H1 (cell line): ENCODE measurements around the gene FBXL14. TPM values are rescaled to one million over a fixed set of nuclear protein-coding genes. Genes with fewer than 3 reads are reported as not detected.

Experiments
- CTCF ChIA-PET: fragments of 300-600 bp; sonication (Branson Sonifier 250); formaldehyde crosslinking; loops from one replicate; lab custom pipeline; 2021; ENCODE audit not compliant: partially characterized antibody; lab: Charles Lee
- POLR2A ChIA-PET: fragments of 300-600 bp; sonication (Branson Sonifier 250); formaldehyde crosslinking; loops from one replicate; lab custom pipeline; 2021; ENCODE audit warnings: inconsistent platforms; ENCODE audit not compliant: partially characterized antibody; lab: Charles Lee
- DNase-seq, 2 experiments: peaks; one replicate each; pipeline versions ENCODE4 v3.0.0 to v3.0.0-alpha.2; 2010 to 2022; ENCODE audit warnings: low spot score in 2 of 2, low read depth in 1 of 2, mixed read lengths in 1 of 2
- FAIRE-seq: peaks from 2 replicates; lab custom pipeline; 2011; peaks lifted over from hg19 to GRCh38; lab: Jason Lieb, UNC
- H2AFZ ChIP-seq: 2 replicates; pipeline ENCODE4 v1.8.1; 2012; ENCODE audit warnings: low read length, inconsistent platforms
- H2AK5ac ChIP-seq: 2 replicates; pipeline ENCODE4 v1.6.1; 2013; ENCODE audit warnings: low read depth, low read length
- H2BK120ac ChIP-seq: replicated peaks from 2 replicates; pipeline ENCODE3; 2013; ENCODE audit warnings: low read depth, low read length, inconsistent platforms
- H2BK12ac ChIP-seq: 2 replicates; pipeline ENCODE4 v1.6.1; 2013; ENCODE audit warnings: low read depth, low read length
- H2BK15ac ChIP-seq: 2 replicates; pipeline ENCODE4 v1.6.1; 2013; ENCODE audit warnings: low read length
- H2BK20ac ChIP-seq: 2 replicates; pipeline ENCODE4 v1.6.1; 2013; ENCODE audit warnings: low read length
- H2BK5ac ChIP-seq: 2 replicates; pipeline ENCODE4 v1.6.1; 2013; ENCODE audit warnings: low read depth, low read length
- H3K14ac ChIP-seq: 2 replicates; pipeline ENCODE4 v1.6.1; 2013; ENCODE audit warnings: inconsistent platforms; ENCODE audit not compliant: insufficient read length
- H3K18ac ChIP-seq: 2 replicates; pipeline ENCODE4 v1.6.1; 2013; ENCODE audit warnings: low read length; ENCODE audit errors: extremely low read depth
- H3K23ac ChIP-seq: 2 replicates; pipeline ENCODE4 v1.6.1; 2013; ENCODE audit warnings: inconsistent platforms; ENCODE audit not compliant: insufficient read length
- H3K23me2 ChIP-seq: 2 replicates; pipeline ENCODE4 v1.6.1; 2013; ENCODE audit warnings: low read depth, low read length
- H3K27ac ChIP-seq: 2 replicates; pipeline ENCODE4 v1.6.1; 2011; ENCODE audit warnings: low read depth, low read length, inconsistent platforms
- H3K27me3 ChIP-seq, 4 experiments: replicated peaks in 1 of 4; 1 replicate in 1 of 4; 2 replicates in 3 of 4; pipeline versions ENCODE4 v1.6.1 to v1.8.1; 2011 to 2013; ENCODE audit warnings: low read length in 3 of 4, mild to moderate bottlenecking in 3 of 4, inconsistent platforms in 2 of 4, mixed read lengths in 2 of 4, moderate library complexity in 1 of 4; ENCODE audit not compliant: control insufficient read depth in 3 of 4, insufficient read depth in 3 of 4; ENCODE audit errors: extremely low read depth in 1 of 4
- H3K36me3 ChIP-seq, 4 experiments: 2 replicates each; pipeline versions ENCODE4 v1.6.1 to v1.8.1; 2011 to 2013; ENCODE audit warnings: mild to moderate bottlenecking in 4 of 4, low read length in 3 of 4, moderate library complexity in 2 of 4, control low read depth in 1 of 4, inconsistent platforms in 1 of 4; ENCODE audit not compliant: insufficient read depth in 4 of 4, control insufficient read depth in 2 of 4
- H3K4ac ChIP-seq: replicated peaks from 2 replicates; pipeline ENCODE3; 2013; ENCODE audit warnings: low read length, low read depth, mixed read lengths, inconsistent platforms; ENCODE audit not compliant: insufficient read length
- H3K4me1 ChIP-seq, 4 experiments: replicated peaks in 1 of 4; 1 replicate in 1 of 4; 2 replicates in 3 of 4; pipeline versions ENCODE4 v1.6.1 to v1.8.1; 2011 to 2013; ENCODE audit warnings: low read length in 3 of 4, inconsistent platforms in 2 of 4, mixed read lengths in 1 of 4; ENCODE audit not compliant: insufficient read depth in 4 of 4, control insufficient read depth in 3 of 4
- H3K4me2 ChIP-seq, 2 experiments: 2 replicates each; pipeline versions ENCODE4 v1.6.1 to v1.8.1; 2011 to 2013; ENCODE audit warnings: low read depth in 2 of 2, low read length in 2 of 2, control low read depth in 1 of 2, inconsistent platforms in 1 of 2, mild to moderate bottlenecking in 1 of 2; ENCODE audit not compliant: insufficient read depth in 1 of 2
- H3K4me3 ChIP-seq, 4 experiments: fragments of 200-600, 300-600 bp in 1 of 4; sonication (generic), shearing (Covaris generic), sonication (Bioruptor Twin) in 1 of 4; 2 replicates each; pipeline versions ENCODE4 v1.5.1 to v1.8.1; 2011 to 2016; ENCODE audit warnings: low read length in 4 of 4, low read depth in 3 of 4, control low read depth in 2 of 4, inconsistent platforms in 2 of 4, mild to moderate bottlenecking in 2 of 4, mixed read lengths in 1 of 4, moderate library complexity in 1 of 4; ENCODE audit not compliant: insufficient read depth in 2 of 4; ENCODE audit errors: extremely low read depth in 1 of 4
- H3K56ac ChIP-seq: replicated peaks from 2 replicates; pipeline ENCODE3; 2013; ENCODE audit warnings: low read depth, mild to moderate bottlenecking, mixed read lengths, low read length, inconsistent platforms; ENCODE audit not compliant: insufficient read length
- H3K79me1 ChIP-seq: 2 replicates; pipeline ENCODE4 v1.6.1; 2013; ENCODE audit warnings: low read depth, low read length, control low read depth
- H3K79me2 ChIP-seq, 2 experiments: 2 replicates each; pipeline versions ENCODE4 v1.6.1 to v1.8.1; 2012 to 2013; ENCODE audit warnings: low read length in 2 of 2, mild to moderate bottlenecking in 2 of 2, inconsistent platforms in 1 of 2; ENCODE audit not compliant: insufficient read depth in 2 of 2, control insufficient read depth in 1 of 2
- H3K9ac ChIP-seq, 4 experiments: replicated peaks in 1 of 4; 1 replicate in 1 of 4; 2 replicates in 3 of 4; pipeline versions ENCODE4 v1.6.1 to v1.8.1; 2011 to 2013; ENCODE audit warnings: low read depth in 3 of 4, low read length in 3 of 4, control low read depth in 2 of 4, mild to moderate bottlenecking in 2 of 4, moderate library complexity in 2 of 4, inconsistent platforms in 1 of 4; ENCODE audit errors: extremely low read depth in 1 of 4
- H3K9me3 ChIP-seq, 2 experiments: 2 replicates each; pipeline versions ENCODE4 v1.6.1 to v1.8.1; 2012 to 2013; ENCODE audit warnings: mild to moderate bottlenecking in 2 of 2, moderate library complexity in 2 of 2, control low read depth in 1 of 2, inconsistent platforms in 1 of 2, low read depth in 1 of 2, low read length in 1 of 2, mixed read lengths in 1 of 2; ENCODE audit not compliant: insufficient read depth in 2 of 2
- H4K20me1 ChIP-seq, 2 experiments: replicated peaks in 1 of 2; 2 replicates each; pipeline versions ENCODE3 to v1.8.1; 2011 to 2013; ENCODE audit warnings: inconsistent platforms in 2 of 2, low read length in 2 of 2, mild to moderate bottlenecking in 1 of 2; ENCODE audit not compliant: insufficient read depth in 2 of 2, control insufficient read depth in 1 of 2
- H4K5ac ChIP-seq: 2 replicates; pipeline ENCODE4 v1.6.1; 2013; ENCODE audit warnings: low read length, low read depth, mixed read lengths, inconsistent platforms; ENCODE audit not compliant: insufficient read length
- H4K8ac ChIP-seq: 2 replicates; pipeline ENCODE4 v1.8.0; 2013; ENCODE audit warnings: mild to moderate bottlenecking, moderate library complexity, low read length, inconsistent platforms; ENCODE audit not compliant: insufficient read depth; ENCODE audit errors: extremely low read depth
- H4K91ac ChIP-seq: replicated peaks from 2 replicates; pipeline ENCODE3; 2013; ENCODE audit warnings: low read length, mixed read lengths, inconsistent platforms; ENCODE audit not compliant: insufficient read length
- GTF2F1 ChIP-seq: IDR thresholded peaks from 2 replicates; pipeline ENCODE4 v1.6.1; 2012; ENCODE audit warnings: low read depth, low read length, improper control_type of control experiment, borderline replicate concordance
- RBBP5 ChIP-seq: IDR thresholded peaks from 2 replicates; pipeline ENCODE4 v1.7.1; 2012; ENCODE audit warnings: low read depth, mild to moderate bottlenecking, inconsistent platforms, low read length, moderate library complexity, borderline replicate concordance
- SP1 ChIP-seq: IDR thresholded peaks from 2 replicates; pipeline ENCODE4 v1.6.1; 2011; ENCODE audit warnings: low read depth, low read length
- SUZ12 ChIP-seq: fragments of 200-600 bp; sonication (generic); IDR thresholded peaks from 2 replicates; pipeline ENCODE4 v1.6.1; 2012; ENCODE audit warnings: mild to moderate bottlenecking, inconsistent platforms, low read length, moderate library complexity, mixed read lengths
- WGBS, 2 experiments: shearing (Covaris generic) in 1 of 2; methylation state at CpG; one replicate each; pipeline versions ENCODE4 v1.1.6 to v1.1.7; 2013 to 2015; ENCODE audit warnings: low lambda C conversion rate in 2 of 2, mixed read lengths in 2 of 2, inconsistent platforms in 1 of 2, low coverage in 1 of 2, missing lambda C conversion rate in 1 of 2; ENCODE audit not compliant: insufficient replicate concordance in 2 of 2, insufficient coverage in 1 of 2, insufficient read length in 1 of 2; ENCODE audit errors: extremely low coverage in 1 of 2, missing lambda C conversion rate in 1 of 2; 5-methylcytosine and 5-hydroxymethylcytosine counted together
- polyA plus RNA-seq, 7 experiments: library from polyadenylated mRNA; depleted of rRNA in 3 of 7; stranded (reverse) in 5 of 7; unstranded in 2 of 7; fragments of >200 nt in 5 of 7; fragments of 200-250 nt in 2 of 7; gene quantifications; 1 replicate in 5 of 7; 2 replicates in 1 of 7; 4 replicates in 1 of 7; pipeline versions ENCODE4 v1.2.1 to v1.2.3, GENCODE V29; 2011 to 2013; ENCODE audit warnings: missing spikeins in 2 of 7, mixed read lengths in 2 of 7
- total RNA-seq: library from RNA; stranded (reverse); fragmentation: NEBNext Ultra II Directional; extraction: Animal tissue kit (Norgen Biotek cat#: 25700); gene quantifications from 2 replicates; pipeline ENCODE4 v1.2.1, GENCODE V29; 2021

FBXL14 gene
- total and polyA plus RNA-seq, 2 of the 8 experiments (the other 6 are each of a cell fraction or from before 2014, with no cell fraction given) = 5.5 to 9.6 TPM

GRCh38 chr12:1539135-1539534 lies 55.2 kb downstream of the FBXL14 start:
- Histone ChIP-seq H4K8ac (no peak overlapping the region), H3K36me3 (no peaks in the 10 kb centered on the region), H3K4ac (no peak overlapping the region), H3K9ac (no peak overlapping the region), H2AFZ (no peak overlapping the region), H3K27ac (no peak overlapping the region), H3K79me2 (no peaks in the 10 kb centered on the region), H3K9me3 (peaks cover 0 to 2% of the 10 kb centered on the region in 2 experiments; a peak in 1 of 4 replicates), H2AK5ac (no peak overlapping the region), H3K23me2 (no peaks in the 10 kb centered on the region), H4K20me1 (no peaks in the 10 kb centered on the region), H3K4me1 (no peaks in the 10 kb centered on the region), H2BK5ac (no peak overlapping the region), H2BK20ac (no peak overlapping the region), H2BK15ac (no peak overlapping the region), H3K79me1 (no peaks in the 10 kb centered on the region), H3K4me2 (no peak overlapping the region), H3K18ac (no peak overlapping the region), H4K5ac (no peak overlapping the region), H3K27me3 (peaks cover 0 to 20% (median 7%) of the 10 kb centered on the region in 4 experiments; a peak in 6 of 7 replicates), H4K91ac (no peak overlapping the region), H3K23ac (no peak overlapping the region), H2BK12ac (no peak overlapping the region), H2BK120ac (no peak overlapping the region), H3K14ac (no peak overlapping the region), H3K4me3 (no peak overlapping the region), H3K56ac (no peak overlapping the region)
- FAIRE-seq = no peak
- DNase-seq = no peak
- CTCF ChIA-PET = no interaction called here
- POLR2A ChIA-PET = no interaction called here
- WGBS, 2 experiments = 91% methylated on average over 11 of the region's 11 CpGs; no CpG with 5 or more reads in 1 of the 2 experiments
- TF ChIP-seq RBBP5 (no peak), SP1 (no peak), SUZ12 (no peak), GTF2F1 (no peak)
